Measurements from ENCODE around the gene PRKCI. TPM values are rescaled to one million over a fixed set of nuclear protein-coding genes. Genes with fewer than 3 reads are reported as not detected.

PRKCI gene
- total and polyA plus RNA-seq, 9 of the 15 experiments (the other 6 are each of a cell fraction or from before 2014, with no cell fraction given): 10.5 to 43.2 (median 31.4) TPM

DNA sequence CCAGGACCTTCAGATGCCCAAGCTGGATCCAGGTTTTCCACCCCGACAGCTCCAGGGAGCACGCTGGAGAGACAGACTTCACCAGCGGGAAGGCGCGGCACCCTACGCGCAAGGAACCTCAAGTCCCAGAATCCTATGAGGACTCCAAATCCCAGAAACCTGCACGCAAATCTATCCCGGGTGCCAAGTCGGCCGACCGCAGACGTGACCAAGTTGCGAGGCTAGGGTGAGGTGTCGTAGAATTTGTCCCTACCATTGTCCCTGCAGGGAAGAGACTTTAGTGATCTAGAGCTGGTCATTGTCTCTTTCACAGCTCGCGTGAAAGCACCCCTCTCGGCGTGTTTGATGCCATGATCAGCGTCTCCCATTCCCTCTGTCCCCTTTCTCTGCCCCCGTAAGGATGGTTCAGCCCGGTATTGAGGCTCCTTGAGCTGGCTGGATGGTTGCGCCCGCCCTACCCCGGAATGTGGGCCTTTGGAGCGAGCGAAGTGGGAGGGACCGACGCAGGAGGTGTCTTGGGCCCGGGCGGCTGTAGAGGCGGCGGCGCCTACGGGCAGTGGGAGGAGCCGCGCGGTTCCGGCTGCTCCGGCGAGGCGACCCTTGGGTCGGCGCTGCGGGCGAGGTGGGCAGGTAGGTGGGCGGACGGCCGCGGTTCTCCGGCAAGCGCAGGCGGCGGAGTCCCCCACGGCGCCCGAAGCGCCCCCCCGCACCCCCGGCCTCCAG is at the start of gene PRKCI (continued):
- TF ChIP-seq, protein P1, sequence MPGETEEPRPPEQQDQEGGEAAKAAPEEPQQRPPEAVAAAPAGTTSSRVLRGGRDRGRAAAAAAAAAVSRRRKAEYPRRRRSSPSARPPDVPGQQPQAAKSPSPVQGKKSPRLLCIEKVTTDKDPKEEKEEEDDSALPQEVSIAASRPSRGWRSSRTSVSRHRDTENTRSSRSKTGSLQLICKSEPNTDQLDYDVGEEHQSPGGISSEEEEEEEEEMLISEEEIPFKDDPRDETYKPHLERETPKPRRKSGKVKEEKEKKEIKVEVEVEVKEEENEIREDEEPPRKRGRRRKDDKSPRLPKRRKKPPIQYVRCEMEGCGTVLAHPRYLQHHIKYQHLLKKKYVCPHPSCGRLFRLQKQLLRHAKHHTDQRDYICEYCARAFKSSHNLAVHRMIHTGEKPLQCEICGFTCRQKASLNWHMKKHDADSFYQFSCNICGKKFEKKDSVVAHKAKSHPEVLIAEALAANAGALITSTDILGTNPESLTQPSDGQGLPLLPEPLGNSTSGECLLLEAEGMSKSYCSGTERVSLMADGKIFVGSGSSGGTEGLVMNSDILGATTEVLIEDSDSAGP (CRISPR knock-in tag; IDR thresholded peaks at IDR 0.05): no peak
- no peak for TF ChIP-seq CSDE1 (IDR thresholded peaks at IDR 0.05)
- no peak for TF ChIP-seq CBFA2T2 (conservative IDR thresholded peaks at IDR 0.05)
- TF ChIP-seq MCM2 (IDR thresholded peaks at IDR 0.05; ENCODE audit: low read depth): no peak
- TF ChIP-seq, protein P2, sequence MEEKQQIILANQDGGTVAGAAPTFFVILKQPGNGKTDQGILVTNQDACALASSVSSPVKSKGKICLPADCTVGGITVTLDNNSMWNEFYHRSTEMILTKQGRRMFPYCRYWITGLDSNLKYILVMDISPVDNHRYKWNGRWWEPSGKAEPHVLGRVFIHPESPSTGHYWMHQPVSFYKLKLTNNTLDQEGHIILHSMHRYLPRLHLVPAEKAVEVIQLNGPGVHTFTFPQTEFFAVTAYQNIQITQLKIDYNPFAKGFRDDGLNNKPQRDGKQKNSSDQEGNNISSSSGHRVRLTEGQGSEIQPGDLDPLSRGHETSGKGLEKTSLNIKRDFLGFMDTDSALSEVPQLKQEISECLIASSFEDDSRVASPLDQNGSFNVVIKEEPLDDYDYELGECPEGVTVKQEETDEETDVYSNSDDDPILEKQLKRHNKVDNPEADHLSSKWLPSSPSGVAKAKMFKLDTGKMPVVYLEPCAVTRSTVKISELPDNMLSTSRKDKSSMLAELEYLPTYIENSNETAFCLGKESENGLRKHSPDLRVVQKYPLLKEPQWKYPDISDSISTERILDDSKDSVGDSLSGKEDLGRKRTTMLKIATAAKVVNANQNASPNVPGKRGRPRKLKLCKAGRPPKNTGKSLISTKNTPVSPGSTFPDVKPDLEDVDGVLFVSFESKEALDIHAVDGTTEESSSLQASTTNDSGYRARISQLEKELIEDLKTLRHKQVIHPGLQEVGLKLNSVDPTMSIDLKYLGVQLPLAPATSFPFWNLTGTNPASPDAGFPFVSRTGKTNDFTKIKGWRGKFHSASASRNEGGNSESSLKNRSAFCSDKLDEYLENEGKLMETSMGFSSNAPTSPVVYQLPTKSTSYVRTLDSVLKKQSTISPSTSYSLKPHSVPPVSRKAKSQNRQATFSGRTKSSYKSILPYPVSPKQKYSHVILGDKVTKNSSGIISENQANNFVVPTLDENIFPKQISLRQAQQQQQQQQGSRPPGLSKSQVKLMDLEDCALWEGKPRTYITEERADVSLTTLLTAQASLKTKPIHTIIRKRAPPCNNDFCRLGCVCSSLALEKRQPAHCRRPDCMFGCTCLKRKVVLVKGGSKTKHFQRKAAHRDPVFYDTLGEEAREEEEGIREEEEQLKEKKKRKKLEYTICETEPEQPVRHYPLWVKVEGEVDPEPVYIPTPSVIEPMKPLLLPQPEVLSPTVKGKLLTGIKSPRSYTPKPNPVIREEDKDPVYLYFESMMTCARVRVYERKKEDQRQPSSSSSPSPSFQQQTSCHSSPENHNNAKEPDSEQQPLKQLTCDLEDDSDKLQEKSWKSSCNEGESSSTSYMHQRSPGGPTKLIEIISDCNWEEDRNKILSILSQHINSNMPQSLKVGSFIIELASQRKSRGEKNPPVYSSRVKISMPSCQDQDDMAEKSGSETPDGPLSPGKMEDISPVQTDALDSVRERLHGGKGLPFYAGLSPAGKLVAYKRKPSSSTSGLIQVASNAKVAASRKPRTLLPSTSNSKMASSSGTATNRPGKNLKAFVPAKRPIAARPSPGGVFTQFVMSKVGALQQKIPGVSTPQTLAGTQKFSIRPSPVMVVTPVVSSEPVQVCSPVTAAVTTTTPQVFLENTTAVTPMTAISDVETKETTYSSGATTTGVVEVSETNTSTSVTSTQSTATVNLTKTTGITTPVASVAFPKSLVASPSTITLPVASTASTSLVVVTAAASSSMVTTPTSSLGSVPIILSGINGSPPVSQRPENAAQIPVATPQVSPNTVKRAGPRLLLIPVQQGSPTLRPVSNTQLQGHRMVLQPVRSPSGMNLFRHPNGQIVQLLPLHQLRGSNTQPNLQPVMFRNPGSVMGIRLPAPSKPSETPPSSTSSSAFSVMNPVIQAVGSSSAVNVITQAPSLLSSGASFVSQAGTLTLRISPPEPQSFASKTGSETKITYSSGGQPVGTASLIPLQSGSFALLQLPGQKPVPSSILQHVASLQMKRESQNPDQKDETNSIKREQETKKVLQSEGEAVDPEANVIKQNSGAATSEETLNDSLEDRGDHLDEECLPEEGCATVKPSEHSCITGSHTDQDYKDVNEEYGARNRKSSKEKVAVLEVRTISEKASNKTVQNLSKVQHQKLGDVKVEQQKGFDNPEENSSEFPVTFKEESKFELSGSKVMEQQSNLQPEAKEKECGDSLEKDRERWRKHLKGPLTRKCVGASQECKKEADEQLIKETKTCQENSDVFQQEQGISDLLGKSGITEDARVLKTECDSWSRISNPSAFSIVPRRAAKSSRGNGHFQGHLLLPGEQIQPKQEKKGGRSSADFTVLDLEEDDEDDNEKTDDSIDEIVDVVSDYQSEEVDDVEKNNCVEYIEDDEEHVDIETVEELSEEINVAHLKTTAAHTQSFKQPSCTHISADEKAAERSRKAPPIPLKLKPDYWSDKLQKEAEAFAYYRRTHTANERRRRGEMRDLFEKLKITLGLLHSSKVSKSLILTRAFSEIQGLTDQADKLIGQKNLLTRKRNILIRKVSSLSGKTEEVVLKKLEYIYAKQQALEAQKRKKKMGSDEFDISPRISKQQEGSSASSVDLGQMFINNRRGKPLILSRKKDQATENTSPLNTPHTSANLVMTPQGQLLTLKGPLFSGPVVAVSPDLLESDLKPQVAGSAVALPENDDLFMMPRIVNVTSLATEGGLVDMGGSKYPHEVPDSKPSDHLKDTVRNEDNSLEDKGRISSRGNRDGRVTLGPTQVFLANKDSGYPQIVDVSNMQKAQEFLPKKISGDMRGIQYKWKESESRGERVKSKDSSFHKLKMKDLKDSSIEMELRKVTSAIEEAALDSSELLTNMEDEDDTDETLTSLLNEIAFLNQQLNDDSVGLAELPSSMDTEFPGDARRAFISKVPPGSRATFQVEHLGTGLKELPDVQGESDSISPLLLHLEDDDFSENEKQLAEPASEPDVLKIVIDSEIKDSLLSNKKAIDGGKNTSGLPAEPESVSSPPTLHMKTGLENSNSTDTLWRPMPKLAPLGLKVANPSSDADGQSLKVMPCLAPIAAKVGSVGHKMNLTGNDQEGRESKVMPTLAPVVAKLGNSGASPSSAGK (IDR thresholded peaks at IDR 0.05): no peak
- peak; percentile 59; the same call in 1 of the 2 replicates for TF ChIP-seq ETV5 (CRISPR knock-in tag; IDR thresholded peaks at IDR 0.05; ENCODE audit: low read depth)
- peak; percentile 98 for TF ChIP-seq TOE1 (IDR thresholded peaks at IDR 0.05; ENCODE audit: borderline replicate concordance)
- TF ChIP-seq TOE1 (CRISPR knock-in tag; IDR thresholded peaks at IDR 0.05; ENCODE audit: borderline replicate concordance, low read depth): no peak
- TF ChIP-seq, protein P3, sequence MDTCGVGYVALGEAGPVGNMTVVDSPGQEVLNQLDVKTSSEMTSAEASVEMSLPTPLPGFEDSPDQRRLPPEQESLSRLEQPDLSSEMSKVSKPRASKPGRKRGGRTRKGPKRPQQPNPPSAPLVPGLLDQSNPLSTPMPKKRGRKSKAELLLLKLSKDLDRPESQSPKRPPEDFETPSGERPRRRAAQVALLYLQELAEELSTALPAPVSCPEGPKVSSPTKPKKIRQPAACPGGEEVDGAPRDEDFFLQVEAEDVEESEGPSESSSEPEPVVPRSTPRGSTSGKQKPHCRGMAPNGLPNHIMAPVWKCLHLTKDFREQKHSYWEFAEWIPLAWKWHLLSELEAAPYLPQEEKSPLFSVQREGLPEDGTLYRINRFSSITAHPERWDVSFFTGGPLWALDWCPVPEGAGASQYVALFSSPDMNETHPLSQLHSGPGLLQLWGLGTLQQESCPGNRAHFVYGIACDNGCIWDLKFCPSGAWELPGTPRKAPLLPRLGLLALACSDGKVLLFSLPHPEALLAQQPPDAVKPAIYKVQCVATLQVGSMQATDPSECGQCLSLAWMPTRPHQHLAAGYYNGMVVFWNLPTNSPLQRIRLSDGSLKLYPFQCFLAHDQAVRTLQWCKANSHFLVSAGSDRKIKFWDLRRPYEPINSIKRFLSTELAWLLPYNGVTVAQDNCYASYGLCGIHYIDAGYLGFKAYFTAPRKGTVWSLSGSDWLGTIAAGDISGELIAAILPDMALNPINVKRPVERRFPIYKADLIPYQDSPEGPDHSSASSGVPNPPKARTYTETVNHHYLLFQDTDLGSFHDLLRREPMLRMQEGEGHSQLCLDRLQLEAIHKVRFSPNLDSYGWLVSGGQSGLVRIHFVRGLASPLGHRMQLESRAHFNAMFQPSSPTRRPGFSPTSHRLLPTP (IDR thresholded peaks at IDR 0.05; ENCODE audit: borderline replicate concordance, extremely low read depth, insufficient read length): no peak
- no peak for TF ChIP-seq ZFP36 (IDR thresholded peaks at IDR 0.05; ENCODE audit: low read depth, low read length, partially characterized antibody)

Data from K562 (cell line).